HepG2 (cell line): ENCODE results near the gene PRKACA. TPM values are rescaled to one million over a fixed set of nuclear protein-coding genes. Genes with fewer than 3 reads are reported as not detected.

Experiments used
- ARHGAP35 ChIP-seq: sonication (generic); formaldehyde crosslinking; IDR thresholded peaks from 2 replicates; pipeline ENCODE4 v1.9.0; 2022; ENCODE audit warnings: mild to moderate bottlenecking, inconsistent platforms, moderate library complexity, missing genetic modification reagents, borderline replicate concordance
- CBFB ChIP-seq: sonication (generic); formaldehyde crosslinking; IDR thresholded peaks from 2 replicates; pipeline ENCODE4 v1.4.0; 2020; ENCODE audit warnings: missing genetic modification reagents
- CREM ChIP-seq, 2 experiments: sonication (generic) in 1 of 2; formaldehyde crosslinking in 1 of 2; IDR thresholded peaks; 2 replicates each; pipeline versions ENCODE4 v1.4.0 to v1.6.1; 2016 to 2020; ENCODE audit warnings: antibody characterized with exemption in 1 of 2, mild to moderate bottlenecking in 1 of 2, missing genetic modification reagents in 1 of 2
- KDM4B ChIP-seq: sonication (generic); formaldehyde crosslinking; IDR thresholded peaks from 2 replicates; pipeline ENCODE4 v1.4.0; 2020; ENCODE audit warnings: missing genetic modification reagents
- NFYC ChIP-seq: IDR thresholded peaks from 2 replicates; pipeline ENCODE4 v1.6.1; 2016; ENCODE audit warnings: missing genetic modification reagents, missing compliant biosample characterization
- PATZ1 ChIP-seq: sonication (generic); formaldehyde crosslinking; IDR thresholded peaks from 2 replicates; pipeline ENCODE4 v1.4.0; 2020; ENCODE audit warnings: missing genetic modification reagents
- PAWR ChIP-seq: sonication (generic); formaldehyde crosslinking; IDR thresholded peaks from 2 replicates; pipeline ENCODE4 v1.4.0; 2020; ENCODE audit warnings: missing genetic modification reagents, mild to moderate bottlenecking, borderline replicate concordance
- PHF21A ChIP-seq: sonication (generic); formaldehyde crosslinking; IDR thresholded peaks from 2 replicates; pipeline ENCODE4 v1.5.0; 2020; ENCODE audit warnings: mild to moderate bottlenecking, missing genetic modification reagents
- POLR2A ChIP-seq, 2 experiments: IDR thresholded peaks; 2 replicates each; pipeline ENCODE4 v1.6.1; 2011; ENCODE audit warnings: low read depth in 2 of 2, low read length in 2 of 2, mild to moderate bottlenecking in 1 of 2, moderate library complexity in 1 of 2; ENCODE audit not compliant: insufficient read depth in 1 of 2
- SP2 ChIP-seq: sonication (generic); formaldehyde crosslinking; IDR thresholded peaks from 2 replicates; pipeline ENCODE4 v1.5.1; 2020; ENCODE audit warnings: mild to moderate bottlenecking, missing genetic modification reagents
- TAF1 ChIP-seq: sonication (generic); formaldehyde crosslinking; IDR thresholded peaks from 2 replicates; pipeline ENCODE4 v1.4.0; 2020; ENCODE audit warnings: missing genetic modification reagents
- TERF1 ChIP-seq: sonication (generic); formaldehyde crosslinking; IDR thresholded peaks from 2 replicates; pipeline ENCODE4 v1.8.0; 2022; ENCODE audit warnings: mild to moderate bottlenecking, missing genetic modification reagents, moderate library complexity
- TP53 ChIP-seq: sonication (generic); formaldehyde crosslinking; conservative IDR thresholded peaks from 2 replicates; pipeline ENCODE4 v1.4.0; 2020; ENCODE audit warnings: missing genetic modification reagents
- TSC22D2 ChIP-seq: sonication (generic); formaldehyde crosslinking; IDR thresholded peaks from 2 replicates; pipeline ENCODE4 v1.5.1; 2020; ENCODE audit warnings: missing genetic modification reagents, mild to moderate bottlenecking, borderline replicate concordance
- ZNF3 ChIP-seq: IDR thresholded peaks from 2 replicates; pipeline ENCODE4 v1.7.0; 2017; ENCODE audit warnings: inconsistent platforms
- ZNF331 ChIP-seq: sonication (generic); formaldehyde crosslinking; IDR thresholded peaks from 2 replicates; pipeline ENCODE4 v1.4.0; 2020; ENCODE audit warnings: missing genetic modification reagents
- ZNF615 ChIP-seq: sonication (generic); formaldehyde crosslinking; IDR thresholded peaks from 2 replicates; pipeline ENCODE4 v1.5.0; 2020; ENCODE audit warnings: mild to moderate bottlenecking, missing genetic modification reagents, borderline replicate concordance
- ZNF619 ChIP-seq: sonication (generic); formaldehyde crosslinking; IDR thresholded peaks from 2 replicates; pipeline ENCODE4 v1.4.0; 2020; ENCODE audit warnings: mild to moderate bottlenecking, missing genetic modification reagents
- ZNF670 ChIP-seq: sonication (generic); formaldehyde crosslinking; IDR thresholded peaks from 2 replicates; pipeline ENCODE4 v1.8.0; 2022; ENCODE audit warnings: mild to moderate bottlenecking, missing genetic modification reagents, borderline replicate concordance
- ZNF790 ChIP-seq: sonication (generic); formaldehyde crosslinking; IDR thresholded peaks from 2 replicates; pipeline ENCODE4 v1.8.0; 2022; ENCODE audit warnings: missing genetic modification reagents, mild to moderate bottlenecking, borderline replicate concordance
- ZSCAN21 ChIP-seq: sonication (generic); formaldehyde crosslinking; IDR thresholded peaks from 2 replicates; pipeline ENCODE4 v1.8.0; 2022; ENCODE audit warnings: mild to moderate bottlenecking, missing genetic modification reagents, moderate library complexity, borderline replicate concordance
- polyA plus RNA-seq, 8 experiments: library from polyadenylated mRNA; depleted of rRNA in 3 of 8; stranded (reverse) in 7 of 8; unstranded in 1 of 8; fragments of >200 nt; fragmentation: Illumina TruSeq in 4 of 8; extraction: Trizol in 4 of 8; gene quantifications; 2 replicates each; pipeline versions ENCODE4 v1.2.1 to v1.2.3, GENCODE V29; 2011 to 2016; ENCODE audit warnings: low read depth in 4 of 8, missing spikeins in 1 of 8, mixed read lengths in 1 of 8; ENCODE audit not compliant: insufficient read depth in 1 of 8
- total RNA-seq, 5 experiments: library from RNA; depleted of rRNA; stranded (reverse); fragments of >200 nt; fragmentation: Illumina TruSeq; extraction: Trizol; gene quantifications; 2 replicates each; pipeline ENCODE4 v1.2.3, GENCODE V29; 2016; ENCODE audit warnings: low read depth in 1 of 5
- TF ChIP-seq, protein P1 (sequence below): sonication (generic); formaldehyde crosslinking; conservative IDR thresholded peaks from 2 replicates; pipeline ENCODE4 v1.4.0; 2020; ENCODE audit warnings: mild to moderate bottlenecking, missing genetic modification reagents, moderate library complexity
- TF ChIP-seq, protein P2 (sequence below): sonication (generic); formaldehyde crosslinking; IDR thresholded peaks from 2 replicates; pipeline ENCODE4 v1.4.0; 2020; ENCODE audit warnings: low read depth, mild to moderate bottlenecking, missing genetic modification reagents

The PRKACA gene
- total and polyA plus RNA-seq, 2 of the 13 experiments (the other 11 are each of a cell fraction or from before 2014, with no cell fraction given): 11.0 to 18.2 TPM

- TF ChIP-seq, protein P1, sequence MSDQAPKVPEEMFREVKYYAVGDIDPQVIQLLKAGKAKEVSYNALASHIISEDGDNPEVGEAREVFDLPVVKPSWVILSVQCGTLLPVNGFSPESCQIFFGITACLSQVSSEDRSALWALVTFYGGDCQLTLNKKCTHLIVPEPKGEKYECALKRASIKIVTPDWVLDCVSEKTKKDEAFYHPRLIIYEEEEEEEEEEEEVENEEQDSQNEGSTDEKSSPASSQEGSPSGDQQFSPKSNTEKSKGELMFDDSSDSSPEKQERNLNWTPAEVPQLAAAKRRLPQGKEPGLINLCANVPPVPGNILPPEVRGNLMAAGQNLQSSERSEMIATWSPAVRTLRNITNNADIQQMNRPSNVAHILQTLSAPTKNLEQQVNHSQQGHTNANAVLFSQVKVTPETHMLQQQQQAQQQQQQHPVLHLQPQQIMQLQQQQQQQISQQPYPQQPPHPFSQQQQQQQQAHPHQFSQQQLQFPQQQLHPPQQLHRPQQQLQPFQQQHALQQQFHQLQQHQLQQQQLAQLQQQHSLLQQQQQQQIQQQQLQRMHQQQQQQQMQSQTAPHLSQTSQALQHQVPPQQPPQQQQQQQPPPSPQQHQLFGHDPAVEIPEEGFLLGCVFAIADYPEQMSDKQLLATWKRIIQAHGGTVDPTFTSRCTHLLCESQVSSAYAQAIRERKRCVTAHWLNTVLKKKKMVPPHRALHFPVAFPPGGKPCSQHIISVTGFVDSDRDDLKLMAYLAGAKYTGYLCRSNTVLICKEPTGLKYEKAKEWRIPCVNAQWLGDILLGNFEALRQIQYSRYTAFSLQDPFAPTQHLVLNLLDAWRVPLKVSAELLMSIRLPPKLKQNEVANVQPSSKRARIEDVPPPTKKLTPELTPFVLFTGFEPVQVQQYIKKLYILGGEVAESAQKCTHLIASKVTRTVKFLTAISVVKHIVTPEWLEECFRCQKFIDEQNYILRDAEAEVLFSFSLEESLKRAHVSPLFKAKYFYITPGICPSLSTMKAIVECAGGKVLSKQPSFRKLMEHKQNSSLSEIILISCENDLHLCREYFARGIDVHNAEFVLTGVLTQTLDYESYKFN (CRISPR knock-in tag): 0 out of 2 replicates have a peak, but pooled peaks have one; percentile 5
- TF ChIP-seq PAWR (CRISPR knock-in tag): no peak
- TF ChIP-seq, protein P2, sequence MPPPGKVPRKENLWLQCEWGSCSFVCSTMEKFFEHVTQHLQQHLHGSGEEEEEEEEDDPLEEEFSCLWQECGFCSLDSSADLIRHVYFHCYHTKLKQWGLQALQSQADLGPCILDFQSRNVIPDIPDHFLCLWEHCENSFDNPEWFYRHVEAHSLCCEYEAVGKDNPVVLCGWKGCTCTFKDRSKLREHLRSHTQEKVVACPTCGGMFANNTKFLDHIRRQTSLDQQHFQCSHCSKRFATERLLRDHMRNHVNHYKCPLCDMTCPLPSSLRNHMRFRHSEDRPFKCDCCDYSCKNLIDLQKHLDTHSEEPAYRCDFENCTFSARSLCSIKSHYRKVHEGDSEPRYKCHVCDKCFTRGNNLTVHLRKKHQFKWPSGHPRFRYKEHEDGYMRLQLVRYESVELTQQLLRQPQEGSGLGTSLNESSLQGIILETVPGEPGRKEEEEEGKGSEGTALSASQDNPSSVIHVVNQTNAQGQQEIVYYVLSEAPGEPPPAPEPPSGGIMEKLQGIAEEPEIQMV (CRISPR knock-in tag): 0 out of 2 replicates have a peak, but pooled peaks have one; percentile 28
- TF ChIP-seq ZNF3: no peak
- TF ChIP-seq PATZ1 (CRISPR knock-in tag): peak; percentile 63; the same call in 1 of the 2 replicates
- 0 out of 4 replicates have a peak, but pooled peaks of 1 of the 2 experiments have one; percentile 15 for TF ChIP-seq POLR2A (IDR thresholded peaks at IDR 0.05; ENCODE audit: insufficient read depth in 1 of 2, low read depth in 2 of 2, low read length in 2 of 2)
- 0 out of 2 replicates have a peak, but pooled peaks have one; percentile 35 for TF ChIP-seq CBFB (CRISPR knock-in tag)
- no peak for TF ChIP-seq ZNF790 (CRISPR knock-in tag)
- no peak for TF ChIP-seq KDM4B
- TF ChIP-seq TSC22D2 (CRISPR knock-in tag): no peak
- peak; percentile 62 for TF ChIP-seq CREM (IDR thresholded peaks at IDR 0.05)
- TF ChIP-seq CREM (CRISPR knock-in tag; IDR thresholded peaks at IDR 0.05): peak; percentile 44; the same call in 1 of the 2 replicates
- TF ChIP-seq ZSCAN21: no peak; the same call in 1 of the 2 replicates
- TF ChIP-seq ARHGAP35: no peak
- no peak for TF ChIP-seq ZNF615 (CRISPR knock-in tag)
- TF ChIP-seq PHF21A (CRISPR knock-in tag): peak; percentile 45; the same call in 1 of the 2 replicates
- TF ChIP-seq TERF1 (CRISPR knock-in tag): no peak
- no peak for TF ChIP-seq ZNF670
- no peak for TF ChIP-seq TP53
- TF ChIP-seq ZNF619 (CRISPR knock-in tag): no peak
- peak; percentile 98 for TF ChIP-seq NFYC
- TF ChIP-seq ZNF331 (CRISPR knock-in tag): no peak
- TF ChIP-seq TAF1 (CRISPR knock-in tag): peak; percentile 24; the same call in 1 of the 2 replicates
- peak; percentile 97 for TF ChIP-seq SP2 (CRISPR knock-in tag)
Observed at GRCh38 chr19:14117668-14118164, at the start of gene PRKACA (continued).
